Measurements from ENCODE around the gene SCAMP3. TPM values are rescaled to one million over a fixed set of nuclear protein-coding genes. Genes with fewer than 3 reads are reported as not detected.
"Not testable (repeated sequence)": the region's sequence is repeated elsewhere in the genome, so short reads cannot be mapped to it uniquely, and the experiment has no call there.

The SCAMP3 gene
- total and polyA plus RNA-seq, 2 donors (not counting 3 experiments of a cell fraction or from before 2014, with no cell fraction given) = 80.1 to 306 TPM

DNA sequence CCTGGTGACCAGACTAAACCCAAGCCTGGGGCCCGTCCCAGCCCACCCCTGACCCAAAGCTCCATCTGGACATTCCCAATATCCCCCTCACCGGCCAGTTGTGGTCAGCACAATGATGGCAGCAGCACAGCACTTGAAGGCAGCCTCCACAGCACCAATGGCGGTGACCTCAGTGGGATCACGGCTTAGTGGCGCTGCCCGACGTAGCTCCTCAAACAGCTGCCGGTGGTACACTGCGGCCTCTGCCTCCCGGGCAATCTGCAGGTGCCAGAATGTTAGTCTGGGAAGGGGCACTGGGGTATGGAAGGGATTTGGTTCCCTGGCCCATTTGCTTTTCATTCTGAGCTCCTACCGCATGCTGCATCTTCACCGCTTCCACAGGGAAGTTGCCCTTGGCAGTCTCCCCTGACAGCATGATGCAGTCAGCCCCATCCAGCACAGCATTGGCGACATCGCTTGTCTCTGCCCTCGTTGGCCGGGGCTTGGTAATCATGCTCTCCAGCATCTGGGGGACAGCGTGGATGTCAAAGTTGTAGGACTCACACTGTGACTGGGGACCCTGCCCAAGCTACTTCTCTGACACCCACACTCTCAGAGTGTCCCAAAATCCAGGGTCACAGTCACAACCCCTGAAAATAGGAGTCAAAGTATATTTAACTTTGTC is 31.1 kb upstream of the SCAMP3 start:
- no peaks in the 10 kb centered on the region for H4K20me1 ChIP-seq (replicated peaks; ENCODE audit: control insufficient read depth, extremely low read depth, insufficient read depth, low read length)
- H3K27ac ChIP-seq (ENCODE audit: insufficient read depth, low read depth, low read length) = no peak overlapping the region
- no peaks in the 10 kb centered on the region for H3K9me1 ChIP-seq (replicated peaks; ENCODE audit: control insufficient read depth, extremely low read depth, insufficient read depth, low read length)
- no peak for FAIRE-seq
- TF ChIP-seq GATA2 (IDR thresholded peaks at IDR 0.05; ENCODE audit: insufficient read depth, insufficient read length, low read depth, low read length) (no peak), MYC (IDR thresholded peaks at IDR 0.05; ENCODE audit: low read depth, low read length) (no peak), POLR2AphosphoS5 (IDR thresholded peaks at IDR 0.05; ENCODE audit: insufficient read depth, low read depth, low read length) (no peak), EZH2 (IDR thresholded peaks at IDR 0.05; ENCODE audit: borderline replicate concordance, low read depth, low read length, severe bottlenecking) (no peak), JUN (IDR thresholded peaks at IDR 0.05; ENCODE audit: borderline replicate concordance, insufficient read depth, insufficient read length, low read depth) (no peak), POLR2A (IDR thresholded peaks at IDR 0.05; ENCODE audit: low read depth, low read length) (no peak), FOS (IDR thresholded peaks at IDR 0.05; ENCODE audit: borderline replicate concordance, insufficient read depth, low read length) (no peak)
- TF ChIP-seq, protein P1, sequence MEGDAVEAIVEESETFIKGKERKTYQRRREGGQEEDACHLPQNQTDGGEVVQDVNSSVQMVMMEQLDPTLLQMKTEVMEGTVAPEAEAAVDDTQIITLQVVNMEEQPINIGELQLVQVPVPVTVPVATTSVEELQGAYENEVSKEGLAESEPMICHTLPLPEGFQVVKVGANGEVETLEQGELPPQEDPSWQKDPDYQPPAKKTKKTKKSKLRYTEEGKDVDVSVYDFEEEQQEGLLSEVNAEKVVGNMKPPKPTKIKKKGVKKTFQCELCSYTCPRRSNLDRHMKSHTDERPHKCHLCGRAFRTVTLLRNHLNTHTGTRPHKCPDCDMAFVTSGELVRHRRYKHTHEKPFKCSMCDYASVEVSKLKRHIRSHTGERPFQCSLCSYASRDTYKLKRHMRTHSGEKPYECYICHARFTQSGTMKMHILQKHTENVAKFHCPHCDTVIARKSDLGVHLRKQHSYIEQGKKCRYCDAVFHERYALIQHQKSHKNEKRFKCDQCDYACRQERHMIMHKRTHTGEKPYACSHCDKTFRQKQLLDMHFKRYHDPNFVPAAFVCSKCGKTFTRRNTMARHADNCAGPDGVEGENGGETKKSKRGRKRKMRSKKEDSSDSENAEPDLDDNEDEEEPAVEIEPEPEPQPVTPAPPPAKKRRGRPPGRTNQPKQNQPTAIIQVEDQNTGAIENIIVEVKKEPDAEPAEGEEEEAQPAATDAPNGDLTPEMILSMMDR (IDR thresholded peaks at IDR 0.05; ENCODE audit: extremely low read depth in 1 of 2, insufficient read depth in 1 of 2, low read depth in 1 of 2, low read length in 2 of 2) = no peak
- TF ChIP-seq, protein P2, sequence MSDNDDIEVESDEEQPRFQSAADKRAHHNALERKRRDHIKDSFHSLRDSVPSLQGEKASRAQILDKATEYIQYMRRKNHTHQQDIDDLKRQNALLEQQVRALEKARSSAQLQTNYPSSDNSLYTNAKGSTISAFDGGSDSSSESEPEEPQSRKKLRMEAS (IDR thresholded peaks at IDR 0.05; ENCODE audit: insufficient read depth, insufficient read length) = no peak
- H3K9ac ChIP-seq (replicated peaks; ENCODE audit: extremely low read depth, insufficient read depth, low read length) = no peak overlapping the region
- H3K9me3 ChIP-seq (replicated peaks; ENCODE audit: control insufficient read depth, insufficient read depth, low read length) = no peaks in the 10 kb centered on the region
- no peaks in the 10 kb centered on the region for H3K36me3 ChIP-seq (ENCODE audit: control insufficient read depth in 2 of 2, extremely low read depth in 1 of 2, insufficient read depth in 2 of 2, low read length in 2 of 2)
- H3K79me2 ChIP-seq (ENCODE audit: control insufficient read depth, insufficient read depth, low read length) = no peaks in the 10 kb centered on the region
- POLR2A ChIA-PET = no interaction called here
- H3K27me3 ChIP-seq (ENCODE audit: control insufficient read depth in 2 of 2, insufficient read depth in 2 of 2, low read length in 2 of 2) = peaks cover 37 to 40% of the 10 kb centered on the region in 2 experiments
- H3K4me2 ChIP-seq (ENCODE audit: insufficient read depth, low read length) = no peak overlapping the region
- H3K4me1 ChIP-seq (ENCODE audit: control insufficient read depth, extremely low read depth, insufficient read depth, low read length) = no peaks in the 10 kb centered on the region
- BruUV-seq (replicated peaks) = no TSS peak
- CTCF ChIA-PET = interaction anchor here (2.7 kb wide), 1 partner anchor 16 kb away, joined by 10 read pairs; no protein-coding TSS in a partner anchor
- intact Hi-C loops (cut with micrococcal nuclease) = no loop called here
- DNase-seq (ENCODE audit: low read depth, low spot score) = no peak
- H2AFZ ChIP-seq (ENCODE audit: low read depth, low read length) = no peak overlapping the region
- dilution Hi-C loops (cut with MboI; ENCODE audit: extremely low pct_ligation_motif_present, low sequenced_read_pairs) = no loop called here
- H3K4me3 ChIP-seq (replicated peaks in 1 of 3; ENCODE audit: insufficient read depth in 1 of 3, low read depth in 1 of 3, low read length in 3 of 3) = no peak overlapping the region

DNA sequence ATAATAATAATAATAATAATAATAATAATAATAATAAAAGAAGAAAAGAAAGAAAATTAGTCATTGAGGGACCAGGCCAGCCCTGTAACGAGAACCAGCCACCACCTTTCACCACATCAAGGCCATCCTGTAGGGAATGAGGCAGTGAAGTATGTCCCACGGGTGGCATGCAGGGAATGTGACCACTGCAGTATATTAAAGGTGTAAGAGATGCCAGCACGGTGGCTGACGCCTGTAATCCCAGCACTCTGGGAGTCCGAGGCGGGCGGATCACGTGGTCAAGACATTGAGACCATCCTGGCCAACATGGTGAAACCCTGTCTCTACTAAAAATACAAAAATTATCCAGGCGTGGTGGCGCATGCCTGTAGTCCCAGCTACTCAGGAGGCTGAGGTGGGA is 28.8 kb upstream of the SCAMP3 start:
- H3K4me1 ChIP-seq (ENCODE audit: control insufficient read depth, extremely low read depth, insufficient read depth, low read length); H3K36me3 ChIP-seq (ENCODE audit: control insufficient read depth in 2 of 2, extremely low read depth in 1 of 2, insufficient read depth in 2 of 2, low read length in 2 of 2); H4K20me1 ChIP-seq (replicated peaks; ENCODE audit: control insufficient read depth, extremely low read depth, insufficient read depth, low read length); DNase-seq (ENCODE audit: low read depth, low spot score); BruUV-seq (replicated peaks); FAIRE-seq; dilution Hi-C loops (cut with MboI; ENCODE audit: extremely low pct_ligation_motif_present, low sequenced_read_pairs); H3K9ac ChIP-seq (replicated peaks; ENCODE audit: extremely low read depth, insufficient read depth, low read length); H3K4me3 ChIP-seq (replicated peaks in 1 of 3; ENCODE audit: insufficient read depth in 1 of 3, low read depth in 1 of 3, low read length in 3 of 3); H3K9me1 ChIP-seq (replicated peaks; ENCODE audit: control insufficient read depth, extremely low read depth, insufficient read depth, low read length); H3K27ac ChIP-seq (ENCODE audit: insufficient read depth, low read depth, low read length); H3K4me2 ChIP-seq (ENCODE audit: insufficient read depth, low read length); intact Hi-C loops (cut with micrococcal nuclease); H2AFZ ChIP-seq (ENCODE audit: low read depth, low read length); H3K79me2 ChIP-seq (ENCODE audit: control insufficient read depth, insufficient read depth, low read length); H3K9me3 ChIP-seq (replicated peaks; ENCODE audit: control insufficient read depth, insufficient read depth, low read length); POLR2A ChIA-PET: not testable (repeated sequence)
- peaks cover 29 to 30% of the 10 kb centered on the region in 2 experiments for H3K27me3 ChIP-seq (ENCODE audit: control insufficient read depth in 2 of 2, insufficient read depth in 2 of 2, low read length in 2 of 2)
- CTCF ChIA-PET = interaction anchor here (1.3 to 2.7 kb wide), 2 partner anchors 14 to 21 kb away, joined by 3 to 10 read pairs; no protein-coding TSS in a partner anchor

Measured in endothelial cell of umbilical vein (primary cell).